ENCODE measurements around the gene TTC39A.

- TF ChIP-seq CTCF (IDR thresholded peaks at IDR 0.05) (no peak), POLR2A (IDR thresholded peaks at IDR 0.05) (no peak)
Observed at GRCh38 chr1:51330331-51331201, at the start of gene TTC39A.

Measured in adrenal gland (tissue), 5 donors.